Inferior parietal cortex (tissue), 1 donor: ENCODE measurements around the gene SUN5.
"Not testable (repeated sequence)": the region's sequence is repeated elsewhere in the genome, so short reads cannot be mapped to it uniquely, and the experiment has no call there.

Source experiments
- DNase-seq: peaks from one replicate; pipeline ENCODE4 v3.0.0-alpha.2; 2016; ENCODE audit errors: extremely low spot score

SUN5 gene

GRCh38 chr20:33004141-33004751 lies at the start of gene SUN5:
Gene SUN5, minus strand, starts transcription at chr20:33004433. Its CDS starts 93 bp downstream, at chr20:33004340.
- no peak for DNase-seq

GRCh38 chr20:33053291-33054106 lies 49.3 kb upstream of the SUN5 start, which contains the start of gene BPIFB3:
Gene BPIFB3, plus strand, starts transcription at chr20:33053903. Its CDS starts 1,533 bp downstream, at chr20:33055436.
- no peak for DNase-seq

- DNase-seq = no peak
Observed at GRCh38 chr20:33051333-33051732, 47.1 kb upstream of the SUN5 start.

- no peak for DNase-seq
Observed at GRCh38 chr20:33046412-33046811, 42.2 kb upstream of the SUN5 start.

GRCh38 chr20:33045129-33045721 lies 41.0 kb upstream of the SUN5 start:
- DNase-seq = not testable (repeated sequence)

GRCh38 chr20:33043731-33044181 lies 39.5 kb upstream of the SUN5 start:
- DNase-seq = no peak

GRCh38 chr20:33042983-33043730 lies 38.9 kb upstream of the SUN5 start:
- no peak for DNase-seq

- no peak for DNase-seq
Observed at GRCh38 chr20:33042430-33042829, 38.2 kb upstream of the SUN5 start.

GRCh38 chr20:33038243-33038642 lies 34.0 kb upstream of the SUN5 start:
- DNase-seq = no peak

GRCh38 chr20:33037456-33037855 lies 33.2 kb upstream of the SUN5 start:
- no peak for DNase-seq

- no peak for DNase-seq
Observed at GRCh38 chr20:33034901-33035492, 30.8 kb upstream of the SUN5 start.

- no peak for DNase-seq
Observed at GRCh38 chr20:33034115-33034514, 29.9 kb upstream of the SUN5 start.

GRCh38 chr20:33033381-33033780 lies 29.1 kb upstream of the SUN5 start:
- DNase-seq = no peak

GRCh38 chr20:33032555-33032954 lies 28.3 kb upstream of the SUN5 start:
- no peak for DNase-seq

GRCh38 chr20:33031531-33031930 lies 27.3 kb upstream of the SUN5 start, which contains the start of gene BPIFB6:
Gene BPIFB6, plus strand, starts transcription at chr20:33031648. Its CDS starts 0 bp downstream, at chr20:33031648.
- no peak for DNase-seq

- no peak for DNase-seq
Observed at GRCh38 chr20:33030569-33030968, 26.3 kb upstream of the SUN5 start.

GRCh38 chr20:33030076-33030475 lies 25.8 kb upstream of the SUN5 start:
- no peak for DNase-seq

- no peak for DNase-seq
Observed at GRCh38 chr20:33028875-33029274, 24.6 kb upstream of the SUN5 start.

- no peak for DNase-seq
Observed at GRCh38 chr20:33027769-33028751, 23.8 kb upstream of the SUN5 start.
